ENCODE data around the gene SPON2.
A peak's percentile ranks its signal among the peaks of the same experiment; 100 is the strongest.

The SPON2 gene

DNA sequence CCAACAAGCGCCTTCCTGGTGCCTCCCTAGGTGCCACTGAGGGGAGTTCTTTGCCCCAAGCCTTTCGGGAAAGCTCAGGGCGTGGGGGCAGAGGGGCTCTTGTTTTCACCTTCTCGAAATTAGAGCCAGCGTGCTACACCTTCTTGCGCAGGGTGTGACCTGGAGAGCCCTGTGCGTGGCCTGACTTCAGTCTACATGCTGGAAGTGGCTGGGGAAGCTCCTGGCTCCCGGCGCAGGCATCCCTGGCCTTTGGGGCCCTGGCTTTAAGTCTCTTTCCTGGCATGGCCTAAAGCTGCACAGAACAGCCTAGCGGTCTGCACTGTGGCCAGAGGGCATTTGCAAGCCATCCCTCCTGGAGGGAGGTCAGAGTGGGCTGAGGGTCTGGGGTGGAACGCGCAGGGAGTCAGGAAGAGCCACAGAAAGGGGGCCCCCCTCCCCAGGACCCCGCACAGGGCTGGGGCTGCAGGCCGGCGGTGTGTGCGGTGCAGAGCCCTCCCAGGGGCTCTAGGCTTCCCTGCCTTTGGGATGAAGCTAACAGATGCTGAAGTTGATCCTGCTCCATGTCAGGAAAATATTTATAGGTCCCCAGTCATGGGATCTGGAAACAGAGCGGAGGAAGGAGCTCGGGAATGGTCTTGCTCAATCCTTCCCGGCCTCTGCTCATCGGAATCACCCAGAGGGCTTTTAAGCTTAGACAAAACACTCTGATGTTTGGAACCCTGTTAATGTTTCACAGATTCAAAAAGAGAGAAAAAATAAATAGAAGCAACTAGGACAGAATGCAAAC lies 781 bp upstream of the SPON2 start:
- no peak for DNase-seq (ENCODE audit: low read depth, low spot score)

DNA sequence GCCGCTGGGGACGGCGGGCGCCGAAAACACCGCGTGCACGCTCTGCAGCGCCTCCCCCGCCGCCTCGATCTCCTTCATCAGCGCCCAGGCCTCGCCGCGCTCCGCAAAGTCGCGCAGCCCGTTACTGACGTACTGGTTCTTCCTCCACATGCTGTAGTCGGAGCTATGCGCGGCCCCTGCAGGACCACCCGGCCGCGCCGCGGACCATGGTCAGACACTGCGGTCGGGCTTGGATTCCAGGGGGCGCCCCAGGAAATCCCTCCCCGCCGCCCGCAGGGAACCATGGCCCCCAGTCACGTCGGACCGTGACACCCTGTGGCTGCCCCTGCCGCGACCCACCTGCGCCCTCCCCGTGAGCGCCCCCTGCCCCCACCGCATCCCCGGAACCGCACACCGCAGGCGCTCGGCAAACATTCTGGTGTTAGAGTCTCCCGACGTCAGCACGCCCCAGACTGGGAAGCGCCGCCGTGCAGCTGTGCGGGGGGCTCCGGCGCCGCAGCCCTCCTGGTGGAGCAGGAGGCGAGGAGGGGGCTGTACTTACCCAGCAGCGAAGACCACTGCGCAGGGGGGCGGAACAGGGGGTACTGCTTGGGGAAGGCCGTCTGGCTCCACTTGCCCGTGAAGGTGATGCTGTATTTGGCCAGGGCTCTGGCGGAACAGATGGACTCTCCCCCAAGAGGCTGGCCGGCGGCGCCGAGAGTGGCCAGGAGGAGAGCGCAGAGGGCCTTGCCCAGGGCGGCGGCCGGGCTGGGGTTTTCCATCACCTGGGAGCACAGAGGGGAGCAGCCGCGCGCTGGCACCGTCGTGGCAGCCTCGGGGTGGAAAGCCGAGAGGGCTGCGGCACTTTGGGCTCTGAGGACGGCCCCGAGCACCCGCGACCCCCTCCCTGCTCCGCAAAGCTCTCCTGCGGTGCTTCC lies 814 bp downstream of the SPON2 start:
- DNase-seq (ENCODE audit: low read depth, low spot score) = no peak

DNA sequence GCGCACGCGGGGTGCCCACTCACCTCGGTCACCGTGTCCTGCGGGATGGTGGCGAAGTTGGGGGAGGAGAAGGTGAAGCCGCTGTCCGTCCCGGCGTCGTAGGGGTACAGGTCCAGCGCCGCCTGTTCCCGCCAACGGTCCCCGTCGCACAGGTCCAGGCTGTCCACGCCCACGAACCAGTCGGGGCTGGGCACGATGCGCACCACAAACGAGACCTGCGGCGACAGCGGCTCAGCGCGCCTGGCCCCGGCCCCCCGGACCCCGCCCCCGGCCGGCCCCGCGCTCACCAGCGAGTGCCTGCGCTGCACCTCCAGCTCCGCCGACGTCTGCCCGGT lies 1.4 kb downstream of the SPON2 start:
- DNase-seq (ENCODE audit: low read depth, low spot score) = no peak

DNA sequence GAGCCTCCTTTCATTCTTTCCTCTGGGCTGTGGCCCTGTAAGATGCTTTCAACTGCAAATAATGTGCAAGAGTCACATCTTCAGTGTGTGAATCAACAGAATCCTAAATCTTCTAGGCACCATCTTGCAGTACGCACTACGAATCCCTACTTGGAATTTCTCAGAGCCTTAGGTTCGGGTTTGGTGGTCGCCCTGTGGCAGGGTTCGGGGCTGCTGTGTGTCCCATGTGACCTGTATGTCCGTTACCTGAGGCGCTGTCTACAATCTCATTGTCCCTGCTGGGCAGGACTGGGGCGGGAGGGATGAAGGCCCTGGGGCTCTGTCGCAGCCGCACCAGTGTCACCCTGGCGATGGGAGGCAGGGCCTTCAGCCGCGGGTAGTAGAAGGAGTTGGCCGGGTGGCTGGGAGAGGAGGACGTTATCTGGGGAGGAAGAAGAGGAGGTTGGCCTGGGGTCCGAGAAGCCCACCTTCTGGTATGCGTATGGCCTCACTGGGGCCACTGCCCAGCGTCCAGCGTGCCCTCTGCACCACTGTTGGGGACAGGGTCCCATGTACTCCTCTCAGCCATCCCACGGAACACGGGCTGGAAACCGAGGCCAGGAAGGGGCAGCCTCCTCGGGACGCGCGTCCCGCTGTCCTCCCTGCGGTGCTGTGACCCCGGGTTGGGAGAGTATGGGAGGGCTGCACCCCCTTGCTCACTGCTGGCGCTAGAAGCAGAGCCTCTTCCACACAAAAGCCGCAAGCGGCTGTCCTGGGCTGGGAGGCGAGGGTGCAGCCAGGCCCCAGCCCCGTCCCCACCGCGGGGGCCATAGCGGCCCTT lies 2.0 kb downstream of the SPON2 start:
- DNase-seq (ENCODE audit: low read depth, low spot score) = no peak

DNA sequence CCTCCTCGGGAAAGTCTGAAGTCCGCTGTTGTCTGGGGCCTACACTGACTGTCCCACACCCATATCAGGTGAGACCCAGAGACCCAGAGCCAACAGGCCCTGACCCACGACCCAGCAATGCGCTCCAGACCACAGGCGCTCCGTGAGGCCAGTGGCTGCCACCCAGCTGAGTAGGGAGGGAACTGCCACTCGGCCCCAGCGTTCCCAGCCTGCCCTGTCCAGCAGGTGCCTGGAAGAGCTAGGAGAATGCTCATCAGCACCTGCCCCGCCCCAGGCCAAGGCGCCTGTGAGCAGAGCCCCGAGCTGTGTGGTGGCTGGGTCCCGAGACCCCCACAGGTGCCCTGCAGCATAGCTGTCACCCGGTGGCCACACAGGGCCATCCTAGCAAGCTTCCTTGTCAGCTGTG lies 2.7 kb downstream of the SPON2 start:
- no peak for DNase-seq (ENCODE audit: low read depth, low spot score)

DNA sequence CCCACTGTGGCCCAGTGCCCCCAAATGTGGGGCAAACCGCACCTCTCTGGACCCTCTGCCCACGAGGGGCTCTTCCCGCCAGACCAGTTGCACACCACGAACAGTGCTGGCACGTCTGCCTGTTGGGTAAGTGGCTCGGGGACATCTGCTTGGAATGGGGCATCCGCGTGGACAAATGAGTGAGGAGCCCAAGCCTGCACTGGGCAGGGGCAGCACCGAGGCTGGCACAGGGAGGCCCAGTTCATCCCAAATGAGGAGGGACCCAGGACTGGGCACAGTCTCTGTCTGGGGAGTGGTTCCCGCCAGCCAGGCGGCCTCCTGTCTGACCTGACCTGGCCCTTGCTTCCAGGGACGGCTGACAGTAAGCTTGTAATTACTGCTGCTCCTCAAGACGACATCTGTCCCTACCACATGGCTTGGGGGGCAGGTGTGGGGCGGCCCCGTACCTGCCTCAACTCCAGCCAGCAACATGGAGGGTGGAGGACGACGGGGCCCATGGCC lies 3.2 kb downstream of the SPON2 start:
- no peak for DNase-seq (ENCODE audit: low read depth, low spot score)

DNA sequence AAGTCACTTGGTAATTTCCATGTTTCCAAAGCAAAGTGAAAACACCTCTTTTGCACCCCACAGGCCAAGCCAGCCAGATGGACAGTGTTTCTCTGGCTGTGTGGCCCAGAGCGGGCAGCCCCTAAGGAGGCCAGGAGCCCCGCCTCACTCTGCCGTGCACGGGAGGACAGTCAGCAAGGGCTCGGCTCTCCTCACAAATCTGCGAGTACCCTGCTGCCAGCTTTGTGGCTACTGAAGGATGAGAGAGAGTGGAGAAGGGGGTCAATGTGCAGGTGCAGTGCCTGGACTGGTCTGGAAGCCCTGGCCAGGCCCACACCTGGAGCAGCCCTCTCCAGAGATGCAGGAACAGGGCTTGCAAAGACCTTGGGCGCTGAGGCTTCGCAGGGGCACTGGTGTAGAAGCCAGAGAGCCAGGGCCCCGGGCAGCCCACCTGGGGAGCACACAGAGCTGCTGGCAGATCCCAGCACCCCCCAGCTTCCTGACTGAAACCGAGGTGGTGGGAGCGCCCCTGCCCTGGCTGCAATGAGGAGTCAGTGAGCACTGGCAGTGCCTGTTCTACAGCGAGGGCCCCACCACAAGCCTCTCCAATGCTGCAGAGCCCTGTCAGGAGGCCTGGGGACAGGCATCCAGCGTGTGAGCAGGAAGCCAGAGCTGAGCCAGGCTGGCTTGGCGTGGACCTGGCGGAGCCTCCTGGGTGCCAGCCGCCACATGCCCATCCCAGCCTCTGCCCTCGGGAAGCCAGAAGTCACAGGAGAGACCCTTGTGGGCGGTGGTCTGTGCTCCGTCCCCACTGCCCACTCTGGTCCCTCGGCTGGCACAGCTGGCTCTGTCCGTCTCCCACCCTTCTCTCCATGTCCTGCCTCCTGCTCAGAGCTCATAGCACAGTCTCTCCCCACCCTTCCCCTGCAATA lies 3.9 kb downstream of the SPON2 start:
- no peak for DNase-seq (ENCODE audit: low read depth, low spot score)

DNA sequence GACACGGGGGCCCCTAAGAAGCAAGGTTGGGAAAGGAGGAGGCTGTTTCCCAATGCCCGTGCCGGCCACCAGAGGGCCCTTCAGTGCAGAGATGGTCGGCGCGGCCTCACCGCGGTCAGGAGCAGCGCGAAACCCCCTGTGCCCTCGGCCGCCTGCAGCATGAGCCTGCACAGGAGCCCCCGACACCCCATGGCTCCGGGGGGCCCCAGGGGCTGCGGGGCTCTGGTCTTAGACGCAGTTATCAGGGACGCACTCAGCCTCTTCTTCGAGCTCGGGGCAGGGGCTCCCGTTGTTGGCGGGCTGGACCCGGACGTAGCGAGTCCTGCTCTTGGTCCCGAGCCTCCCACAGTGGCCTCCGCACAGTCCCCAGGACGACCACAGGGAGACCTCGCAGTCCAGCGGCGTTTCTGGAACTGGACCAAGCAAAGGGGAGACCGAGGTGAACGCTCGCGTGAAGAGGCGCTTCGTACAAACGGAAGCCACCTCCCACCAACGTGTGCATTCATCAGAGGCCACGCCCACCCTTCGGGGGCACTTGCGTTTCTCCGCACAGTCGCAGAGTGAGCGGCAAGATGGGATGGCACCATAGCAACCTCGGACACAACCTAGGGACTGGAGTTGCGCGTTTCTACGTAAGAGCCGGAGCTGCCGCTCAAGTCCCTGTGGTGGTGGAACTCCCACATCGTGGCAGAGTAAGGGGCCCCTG lies 5.0 kb downstream of the SPON2 start:
- peak; percentile 81 for DNase-seq (ENCODE audit: low read depth, low spot score)

DNA sequence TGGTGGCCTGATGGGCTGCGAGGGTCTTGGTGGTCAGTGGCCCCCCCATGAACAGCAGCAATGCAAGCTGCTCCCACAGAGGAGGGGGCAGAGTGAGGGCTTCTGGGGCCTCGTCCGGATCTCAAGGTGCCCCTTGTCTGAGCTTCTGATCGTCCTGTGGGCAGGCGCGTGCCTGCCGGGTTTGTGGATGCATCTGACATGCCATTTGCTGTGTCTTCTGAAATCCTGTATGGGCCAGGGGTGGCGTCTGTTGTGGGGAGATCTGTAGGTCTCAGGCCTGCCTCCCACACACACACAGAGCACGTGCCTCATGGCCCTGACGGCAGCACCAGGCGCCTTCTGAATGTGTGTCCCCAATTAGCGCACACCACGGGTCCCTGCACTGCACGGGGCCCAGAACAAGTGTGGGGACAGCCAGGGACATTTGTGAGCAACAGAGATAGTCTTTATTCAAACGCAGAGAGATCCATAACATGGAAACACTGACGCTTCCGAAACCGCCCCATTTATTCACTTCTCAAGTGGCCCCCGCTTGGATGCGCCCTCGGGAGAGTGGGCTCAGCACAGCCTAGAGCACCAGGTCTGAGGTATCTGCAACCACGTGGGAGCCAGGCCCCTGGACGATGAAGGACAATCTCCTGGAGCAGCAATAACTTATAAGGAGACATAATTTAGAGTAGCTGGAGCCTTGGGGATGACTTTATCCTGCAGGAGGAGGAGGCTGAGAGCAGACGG lies 5.7 kb downstream of the SPON2 start:
- DNase-seq (ENCODE audit: low read depth, low spot score) = no peak

DNA sequence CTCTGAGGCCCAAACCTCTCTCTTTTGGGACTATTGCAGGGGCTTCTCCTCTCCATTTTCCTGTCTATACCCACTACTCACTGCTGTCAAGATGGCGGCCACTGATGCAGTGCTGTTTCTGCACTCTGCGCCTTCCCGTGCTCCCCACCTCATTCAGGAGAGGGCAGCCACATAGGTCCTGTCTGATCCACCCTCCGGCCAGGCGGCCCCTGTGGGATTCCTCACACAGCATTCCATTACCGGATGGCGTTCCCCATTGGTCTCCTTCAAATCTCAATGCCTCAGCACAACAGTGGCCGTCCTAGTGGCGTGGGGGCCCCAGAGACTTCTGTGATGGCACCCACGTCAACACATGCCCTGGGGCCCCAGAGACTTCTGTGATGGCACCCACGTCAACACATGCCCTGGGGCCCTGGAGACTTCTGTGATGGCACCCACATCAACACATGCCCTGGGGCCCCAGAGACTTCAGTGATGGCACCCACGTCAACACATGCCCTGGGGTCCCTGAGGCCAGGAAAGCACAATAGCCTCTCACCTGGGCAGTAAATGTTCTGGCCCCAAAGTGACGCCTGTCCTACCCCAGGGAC lies 7.3 kb downstream of the SPON2 start:
- DNase-seq (ENCODE audit: low read depth, low spot score) = no peak

DNA sequence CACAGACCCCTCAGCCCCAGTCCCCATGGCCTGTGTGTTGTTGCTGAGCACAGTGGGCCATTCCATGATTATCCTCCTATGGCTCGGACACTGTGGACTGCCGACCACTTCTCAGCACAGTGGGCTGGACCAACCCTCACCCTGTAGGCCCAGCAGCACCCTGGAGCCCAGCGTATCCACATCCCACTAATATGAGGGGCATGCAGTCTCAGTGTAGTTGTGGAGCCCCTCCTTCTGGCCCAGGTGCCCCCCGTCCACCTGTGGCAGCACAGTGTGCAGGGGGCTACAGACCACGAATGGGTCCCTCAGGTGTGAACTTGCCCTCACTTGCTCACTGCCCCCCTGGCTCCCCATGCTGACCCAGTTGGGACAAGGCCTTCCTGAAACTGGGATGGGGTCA lies 7.9 kb downstream of the SPON2 start:
- no peak for DNase-seq (ENCODE audit: low read depth, low spot score)

DNA sequence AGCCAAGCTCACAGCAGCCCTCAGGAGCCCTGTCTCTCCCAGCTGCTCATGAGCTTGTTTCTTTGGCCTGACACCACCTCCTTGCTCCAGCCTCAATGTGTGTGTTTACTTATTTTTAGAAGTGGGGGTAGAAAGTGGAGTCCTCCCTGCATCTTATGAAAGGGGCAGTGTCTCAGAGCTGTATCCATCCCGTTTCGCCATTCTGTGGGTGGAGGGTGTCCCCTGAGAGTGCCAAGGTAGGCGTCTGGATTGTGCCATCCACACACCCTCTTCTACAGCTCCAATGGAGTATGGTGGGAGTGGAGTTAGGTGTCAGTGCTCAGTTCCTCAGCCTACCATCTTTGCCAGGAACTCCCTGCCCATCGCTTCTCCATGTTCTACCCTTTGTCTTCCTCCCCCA lies 8.3 kb downstream of the SPON2 start:
- no peak for DNase-seq (ENCODE audit: low read depth, low spot score)

DNA sequence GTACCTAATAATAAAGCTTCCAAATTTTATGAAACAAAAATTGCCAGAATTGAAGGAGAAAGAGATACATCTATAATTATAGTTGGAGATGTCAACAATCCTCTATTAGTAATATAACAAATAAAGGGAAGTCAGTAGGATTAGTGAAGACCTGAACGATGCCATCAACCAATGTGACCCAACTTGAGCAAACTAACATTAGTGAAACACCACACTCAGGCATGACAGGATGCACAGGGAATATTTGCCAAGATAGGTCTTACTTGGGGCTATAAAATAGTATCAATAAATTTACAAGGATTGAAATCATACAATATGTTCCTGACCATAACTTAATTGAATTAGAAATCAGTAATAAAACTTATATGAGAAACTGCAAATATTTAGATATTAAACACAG lies 12.0 kb downstream of the SPON2 start:
- no peak for DNase-seq (ENCODE audit: low read depth, low spot score)

DNA sequence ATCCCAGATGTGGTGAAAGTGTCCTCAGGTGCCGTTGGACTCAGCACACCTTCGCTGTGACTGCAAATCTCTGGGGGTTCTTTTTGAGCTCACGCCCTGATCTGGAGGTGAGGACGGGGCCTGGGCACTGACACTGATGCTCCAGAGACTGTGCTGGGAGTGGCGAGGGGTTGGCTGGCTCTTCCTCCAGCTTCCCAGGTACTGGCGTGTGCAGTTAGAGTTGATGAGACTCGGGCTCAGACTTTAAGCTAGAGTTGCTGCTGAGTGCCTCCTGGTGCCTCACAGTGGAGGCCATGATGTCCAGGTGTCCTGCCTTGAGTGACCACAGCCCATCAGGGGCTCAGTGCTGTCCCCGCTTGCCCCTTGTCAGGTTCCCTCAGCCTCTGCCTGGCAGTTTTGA lies 16.3 kb downstream of the SPON2 start:
- no peak for DNase-seq (ENCODE audit: low read depth, low spot score)

DNA sequence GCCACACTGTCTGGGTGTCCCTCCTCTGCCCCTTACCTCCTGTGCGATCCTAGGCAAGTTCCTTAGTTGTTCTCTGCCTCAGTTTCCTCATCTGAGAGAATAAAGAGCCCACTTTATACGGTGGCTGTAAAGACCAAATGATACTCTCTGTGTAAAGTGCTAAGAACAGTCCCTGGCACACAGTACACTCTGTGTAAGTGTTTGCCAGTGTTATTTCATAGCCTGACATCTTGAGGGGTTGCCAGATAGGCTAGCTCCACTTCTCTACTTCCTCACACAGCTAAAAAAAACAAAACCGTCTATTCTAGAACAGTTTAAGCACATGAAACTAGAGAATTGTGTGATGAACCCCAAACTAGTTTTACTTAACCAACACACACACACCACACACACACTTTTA lies 17.1 kb downstream of the SPON2 start:
- no peak for DNase-seq (ENCODE audit: low read depth, low spot score)

DNA sequence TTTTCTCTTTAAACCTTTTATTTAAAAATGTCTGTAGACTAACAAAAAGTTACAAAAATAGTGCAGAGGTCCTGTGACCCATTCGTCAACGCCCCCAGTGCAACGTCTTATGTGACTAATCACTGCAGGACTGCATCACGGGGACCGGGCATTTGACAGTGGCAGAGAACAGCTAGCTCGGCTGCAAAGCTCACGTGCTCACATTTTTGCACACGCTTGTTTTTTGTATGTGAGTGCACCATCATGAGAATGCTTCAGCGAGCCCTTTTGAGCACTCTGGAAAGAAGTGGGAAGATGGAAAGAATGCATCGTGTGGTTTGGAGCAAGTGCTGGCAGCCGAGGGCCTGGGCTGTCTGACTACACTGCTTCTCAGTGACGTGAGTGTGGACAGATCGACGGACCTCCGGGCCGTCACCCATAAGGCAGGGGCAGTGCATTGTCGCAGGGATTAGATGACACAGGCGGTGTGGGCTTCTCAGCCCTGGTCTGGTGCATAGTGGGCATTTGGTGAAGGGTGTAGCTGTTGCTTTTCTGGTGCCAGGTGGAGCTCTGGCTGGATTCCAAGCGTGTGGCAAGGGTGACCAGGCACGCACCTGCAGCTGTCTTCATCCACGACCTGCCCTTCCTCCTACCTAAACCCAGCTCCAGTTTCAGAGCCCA lies 17.7 kb downstream of the SPON2 start:
- DNase-seq (ENCODE audit: low read depth, low spot score) = no peak

DNA sequence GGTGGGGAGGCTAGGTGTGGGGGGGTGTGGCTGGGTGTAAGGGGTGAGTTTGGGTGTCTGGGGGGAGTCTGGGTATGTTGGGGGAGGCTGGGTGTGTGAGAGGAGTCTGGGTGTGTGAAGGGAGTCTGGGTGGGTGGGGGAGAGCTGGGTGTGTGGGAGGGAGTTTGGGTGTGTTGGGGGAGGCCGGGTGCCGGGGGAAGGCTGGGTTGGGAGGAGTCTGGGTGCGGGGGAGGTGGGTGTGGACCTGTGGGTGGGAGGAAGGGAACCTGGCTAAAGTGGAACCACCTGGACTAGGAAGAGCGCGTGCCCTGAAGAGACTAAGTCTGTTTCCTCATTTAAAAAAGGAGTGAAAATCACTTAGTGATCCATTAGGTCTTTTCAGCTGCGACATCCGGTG lies 18.3 kb downstream of the SPON2 start:
- DNase-seq (ENCODE audit: low read depth, low spot score) = no peak

DNA sequence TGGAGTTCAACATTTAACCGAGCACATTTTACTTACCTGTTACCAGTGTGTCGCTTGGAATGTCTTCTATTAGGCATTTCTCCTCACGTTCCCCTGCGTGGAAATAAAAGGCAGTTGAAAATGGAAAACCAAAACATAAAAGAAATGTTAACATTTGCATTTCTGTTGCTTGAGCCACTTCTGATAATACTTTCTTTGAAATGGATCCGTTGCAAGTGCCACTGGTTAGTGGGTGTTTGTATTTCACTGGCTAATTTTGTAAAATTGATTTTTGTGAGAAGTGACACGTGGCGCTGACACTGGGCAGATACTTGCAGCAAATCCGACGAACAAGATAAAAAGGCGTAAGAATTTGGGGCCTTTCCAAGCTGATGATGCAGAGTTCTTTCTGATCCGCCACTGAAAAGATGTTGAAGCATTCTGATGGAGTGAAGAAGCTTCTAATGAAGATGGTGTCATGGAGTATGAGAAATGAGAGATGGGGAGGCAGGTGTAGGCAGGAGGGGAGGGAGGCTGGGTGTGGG lies 18.8 kb downstream of the SPON2 start:
- no peak for DNase-seq (ENCODE audit: low read depth, low spot score)

All from activated naive CD8-positive, alpha-beta T cell treated with anti-CD3 and anti-CD28 coated beads, Interleukin-2, amount 50 U/mL, for 16 hours (primary cell).